Keratinocyte (primary cell): ENCODE results near the gene PPY. TPM values are rescaled to one million over a fixed set of nuclear protein-coding genes. Genes with fewer than 3 reads are reported as not detected.

Source experiments
- DNase-seq: peaks from one replicate; pipeline ENCODE4 v3.0.0-alpha.2; 2011; ENCODE audit warnings: low read depth, missing footprints, low spot score
- FAIRE-seq: peaks from 2 replicates; lab custom pipeline; 2011; peaks lifted over from hg19 to GRCh38; lab: Jason Lieb, UNC
- H2AFZ ChIP-seq: 2 replicates; pipeline ENCODE4 v1.6.0; 2012; ENCODE audit warnings: low read length, control low read depth, inconsistent platforms; ENCODE audit not compliant: control insufficient read depth
- H3K27ac ChIP-seq: 2 replicates; pipeline ENCODE4 v1.5.1; 2011; ENCODE audit warnings: low read length; ENCODE audit not compliant: control insufficient read depth, insufficient read depth
- H3K27me3 ChIP-seq: 3 replicates; pipeline ENCODE4 v1.6.0; 2011; ENCODE audit warnings: low read length; ENCODE audit not compliant: control insufficient read depth, insufficient read depth; ENCODE audit errors: extremely low read depth
- H3K36me3 ChIP-seq, 2 experiments: 2 replicates in 1 of 2; 3 replicates in 1 of 2; pipeline ENCODE4 v1.5.1; 2011; ENCODE audit warnings: low read length in 2 of 2, mild to moderate bottlenecking in 1 of 2; ENCODE audit not compliant: control insufficient read depth in 2 of 2, insufficient read depth in 2 of 2; ENCODE audit errors: extremely low read depth in 1 of 2
- H3K4me1 ChIP-seq: 3 replicates; pipeline ENCODE4 v1.5.1; 2011; ENCODE audit warnings: low read length; ENCODE audit not compliant: control insufficient read depth, insufficient read depth; ENCODE audit errors: extremely low read depth
- H3K4me2 ChIP-seq: 3 replicates; pipeline ENCODE4 v1.6.0; 2011; ENCODE audit warnings: low read depth, low read length; ENCODE audit not compliant: control insufficient read depth, insufficient read depth; ENCODE audit errors: extremely low read depth
- H3K4me3 ChIP-seq, 3 experiments: fragments of 200-600 bp in 1 of 3; sonication (generic) in 1 of 3; 2 replicates in 2 of 3; 3 replicates in 1 of 3; pipeline ENCODE4 v1.5.1; 2011 to 2016; ENCODE audit warnings: low read length in 3 of 3, mild to moderate bottlenecking in 3 of 3, control low read depth in 2 of 3, inconsistent platforms in 1 of 3, low read depth in 1 of 3, mixed read lengths in 1 of 3, mixed run types in 1 of 3, moderate library complexity in 1 of 3; ENCODE audit not compliant: control insufficient read depth in 2 of 3, insufficient read depth in 2 of 3; ENCODE audit errors: extremely low read depth in 1 of 3
- H3K79me2 ChIP-seq: 2 replicates; pipeline ENCODE4 v1.6.0; 2012; ENCODE audit warnings: low read length; ENCODE audit not compliant: control insufficient read depth, insufficient read depth
- H3K9ac ChIP-seq: 3 replicates; pipeline ENCODE4 v1.6.0; 2011; ENCODE audit warnings: low read length; ENCODE audit not compliant: control insufficient read depth, insufficient read depth; ENCODE audit errors: extremely low read depth
- H3K9me1 ChIP-seq: 3 replicates; pipeline ENCODE4 v1.6.0; 2011; ENCODE audit warnings: low read length; ENCODE audit not compliant: control insufficient read depth, insufficient read depth; ENCODE audit errors: extremely low read depth
- H3K9me3 ChIP-seq: 2 replicates; pipeline ENCODE4 v1.5.1; 2012; ENCODE audit warnings: low read depth, low read length; ENCODE audit not compliant: control insufficient read depth
- H4K20me1 ChIP-seq: 3 replicates; pipeline ENCODE4 v1.6.0; 2011; ENCODE audit warnings: low read length; ENCODE audit not compliant: control insufficient read depth, insufficient read depth; ENCODE audit errors: extremely low read depth
- CTCF ChIP-seq, 3 experiments: IDR thresholded peaks in 1 of 3; conservative IDR thresholded peaks in 1 of 3; optimal IDR thresholded peaks in 1 of 3; 2 replicates in 2 of 3; 3 replicates in 1 of 3; pipeline versions ENCODE3 to v1.5.1; 2011; ENCODE audit warnings: low read length in 3 of 3, mild to moderate bottlenecking in 3 of 3, moderate library complexity in 2 of 3, control low read depth in 1 of 3, inconsistent platforms in 1 of 3; ENCODE audit not compliant: insufficient read depth in 2 of 3; ENCODE audit errors: extremely low read depth in 1 of 3
- EZH2 ChIP-seq: IDR thresholded peaks from one replicate; pipeline ENCODE4 v1.6.1; 2012; ENCODE audit warnings: inconsistent platforms, mild to moderate bottlenecking, low read length, moderate library complexity
- dilution Hi-C: fragments of 300-500 bp; cut with MboI; formaldehyde crosslinking; loops from one replicate; pipeline ENCODE4 v1.7.0; 2020; ENCODE audit warnings: low sequenced_read_pairs; ENCODE audit not compliant: extremely low pct_ligation_motif_present
- polyA plus RNA-seq, 5 experiments: library from polyadenylated mRNA; depleted of rRNA in 3 of 5; stranded (reverse) in 3 of 5; stranded (forward) in 1 of 5; unstranded in 1 of 5; fragments of >200 nt; gene quantifications; 1 replicate in 1 of 5; 2 replicates in 3 of 5; 3 replicates in 1 of 5; pipeline versions ENCODE4 v1.2.1 to v1.2.3, GENCODE V29; 2011 to 2012; ENCODE audit warnings: missing spikeins in 2 of 5, low read depth in 1 of 5, low replicate concordance in 1 of 5

The PPY gene
- polyA plus RNA-seq, 1 donor (not counting 4 experiments of a cell fraction or from before 2014, with no cell fraction given) = not detected

- H2AFZ ChIP-seq = no peak overlapping the region
- dilution Hi-C loops = no loop called here
- DNase-seq (no peak), FAIRE-seq (peak; percentile 13)
- no peaks in the 10 kb centered on the region for H3K36me3 ChIP-seq
- H3K9ac ChIP-seq = no peak overlapping the region
- H3K9me1 ChIP-seq = no peaks in the 10 kb centered on the region
- no peak overlapping the region for H3K4me3 ChIP-seq
- no peaks in the 10 kb centered on the region for H4K20me1 ChIP-seq
- no peak for TF ChIP-seq EZH2
- TF ChIP-seq CTCF (optimal IDR thresholded peaks at IDR 0.05 in 1 of 3, IDR thresholded peaks at IDR 0.05 in 1 of 3, conservative IDR thresholded peaks at IDR 0.05 in 1 of 3; ENCODE audit: extremely low read depth in 1 of 3, insufficient read depth in 2 of 3, low read length in 3 of 3) = no peak
- no peaks in the 10 kb centered on the region for H3K9me3 ChIP-seq
- H3K4me1 ChIP-seq = no peaks in the 10 kb centered on the region
- H3K27me3 ChIP-seq = peaks cover 24% of the 10 kb centered on the region
- H3K79me2 ChIP-seq = no peaks in the 10 kb centered on the region
- H3K27ac ChIP-seq = no peak overlapping the region
- no peak overlapping the region for H3K4me2 ChIP-seq
These were observed 25.9 kb downstream of the PPY start for GRCh38 chr17:43916385-43916784.

GRCh38 chr17:43915559-43915958 is 26.7 kb downstream of the PPY start:
- Histone ChIP-seq H3K4me1 (no peaks in the 10 kb centered on the region), H3K27ac (no peak overlapping the region), H4K20me1 (no peaks in the 10 kb centered on the region), H3K36me3 (no peaks in the 10 kb centered on the region), H3K4me2 (no peak overlapping the region), H3K9me1 (no peaks in the 10 kb centered on the region), H3K27me3 (peaks cover 24% of the 10 kb centered on the region), H2AFZ (no peak overlapping the region), H3K9ac (no peak overlapping the region), H3K4me3 (no peak overlapping the region), H3K79me2 (no peaks in the 10 kb centered on the region), H3K9me3 (no peaks in the 10 kb centered on the region)
- DNase-seq (no peak), FAIRE-seq (no peak)
- TF ChIP-seq EZH2 (no peak), CTCF (optimal IDR thresholded peaks at IDR 0.05 in 1 of 3, IDR thresholded peaks at IDR 0.05 in 1 of 3, conservative IDR thresholded peaks at IDR 0.05 in 1 of 3; ENCODE audit: extremely low read depth in 1 of 3, insufficient read depth in 2 of 3, low read length in 3 of 3) (no peak)
- dilution Hi-C loops = no loop called here
